Measurements from ENCODE around the gene CAV1.

The CAV1 gene

GRCh38 chr7:116509982-116510579 is 14.8 kb upstream of the CAV1 start:
- Histone ChIP-seq H3K9me3 (ENCODE audit: control insufficient read depth, insufficient read depth, low read length) (no peaks in the 10 kb centered on the region), H3K9ac (ENCODE audit: low read depth, low read length) (no peak overlapping the region), H3K4me3 (ENCODE audit: low read depth, low read length) (no peak overlapping the region), H3K27me3 (ENCODE audit: control insufficient read depth, insufficient read depth, low read length) (no peaks in the 10 kb centered on the region), H3K4me1 (ENCODE audit: control insufficient read depth, insufficient read depth, low read length) (peaks cover 8% of the 10 kb centered on the region), H3K36me3 (ENCODE audit: control insufficient read depth, insufficient read depth, low read length) (no peaks in the 10 kb centered on the region)

GRCh38 chr7:116510795-116511194 is 14.0 kb upstream of the CAV1 start:
- H3K36me3 ChIP-seq (ENCODE audit: control insufficient read depth, insufficient read depth, low read length), result no peaks in the 10 kb centered on the region
- H3K27me3 ChIP-seq (ENCODE audit: control insufficient read depth, insufficient read depth, low read length), result no peaks in the 10 kb centered on the region
- H3K9me3 ChIP-seq (ENCODE audit: control insufficient read depth, insufficient read depth, low read length), result no peaks in the 10 kb centered on the region
- H3K9ac ChIP-seq (ENCODE audit: low read depth, low read length), result no peak overlapping the region
- H3K4me1 ChIP-seq (ENCODE audit: control insufficient read depth, insufficient read depth, low read length), result peaks cover 13% of the 10 kb centered on the region
- H3K4me3 ChIP-seq (ENCODE audit: low read depth, low read length), result no peak overlapping the region

GRCh38 chr7:116511552-116512519 is 13.0 kb upstream of the CAV1 start:
- H3K9me3 ChIP-seq (ENCODE audit: control insufficient read depth, insufficient read depth, low read length), result no peaks in the 10 kb centered on the region
- no peaks in the 10 kb centered on the region for H3K36me3 ChIP-seq (ENCODE audit: control insufficient read depth, insufficient read depth, low read length)
- H3K27me3 ChIP-seq (ENCODE audit: control insufficient read depth, insufficient read depth, low read length), result no peaks in the 10 kb centered on the region
- H3K4me1 ChIP-seq (ENCODE audit: control insufficient read depth, insufficient read depth, low read length), result peaks cover 13% of the 10 kb centered on the region
- H3K9ac ChIP-seq (ENCODE audit: low read depth, low read length), result no peak overlapping the region
- no peak overlapping the region for H3K4me3 ChIP-seq (ENCODE audit: low read depth, low read length)

GRCh38 chr7:116512520-116513188 is 12.2 kb upstream of the CAV1 start:
- Histone ChIP-seq H3K4me3 (ENCODE audit: low read depth, low read length) (no peak overlapping the region), H3K27me3 (ENCODE audit: control insufficient read depth, insufficient read depth, low read length) (no peaks in the 10 kb centered on the region), H3K4me1 (ENCODE audit: control insufficient read depth, insufficient read depth, low read length) (peaks cover 13% of the 10 kb centered on the region), H3K9ac (ENCODE audit: low read depth, low read length) (no peak overlapping the region), H3K36me3 (ENCODE audit: control insufficient read depth, insufficient read depth, low read length) (no peaks in the 10 kb centered on the region), H3K9me3 (ENCODE audit: control insufficient read depth, insufficient read depth, low read length) (no peaks in the 10 kb centered on the region)

GRCh38 chr7:116515584-116515983 is 9.3 kb upstream of the CAV1 start:
- Histone ChIP-seq H3K9ac (ENCODE audit: low read depth, low read length) (no peak overlapping the region), H3K9me3 (ENCODE audit: control insufficient read depth, insufficient read depth, low read length) (no peaks in the 10 kb centered on the region), H3K4me1 (ENCODE audit: control insufficient read depth, insufficient read depth, low read length) (peaks cover 13% of the 10 kb centered on the region), H3K27me3 (ENCODE audit: control insufficient read depth, insufficient read depth, low read length) (no peaks in the 10 kb centered on the region), H3K4me3 (ENCODE audit: low read depth, low read length) (no peak overlapping the region), H3K36me3 (ENCODE audit: control insufficient read depth, insufficient read depth, low read length) (no peaks in the 10 kb centered on the region)

- no peaks in the 10 kb centered on the region for H3K27me3 ChIP-seq (ENCODE audit: control insufficient read depth, insufficient read depth, low read length)
- H3K4me3 ChIP-seq (ENCODE audit: low read depth, low read length), result no peak overlapping the region
- H3K9me3 ChIP-seq (ENCODE audit: control insufficient read depth, insufficient read depth, low read length), result no peaks in the 10 kb centered on the region
- peaks cover 13% of the 10 kb centered on the region for H3K4me1 ChIP-seq (ENCODE audit: control insufficient read depth, insufficient read depth, low read length)
- H3K9ac ChIP-seq (ENCODE audit: low read depth, low read length), result no peak overlapping the region
- H3K36me3 ChIP-seq (ENCODE audit: control insufficient read depth, insufficient read depth, low read length), result no peaks in the 10 kb centered on the region
Observed at GRCh38 chr7:116516324-116516723, 8.5 kb upstream of the CAV1 start.

GRCh38 chr7:116517626-116518025 is 7.2 kb upstream of the CAV1 start:
- no peaks in the 10 kb centered on the region for H3K9me3 ChIP-seq (ENCODE audit: control insufficient read depth, insufficient read depth, low read length)
- H3K9ac ChIP-seq (ENCODE audit: low read depth, low read length), result no peak overlapping the region
- H3K36me3 ChIP-seq (ENCODE audit: control insufficient read depth, insufficient read depth, low read length), result no peaks in the 10 kb centered on the region
- no peaks in the 10 kb centered on the region for H3K27me3 ChIP-seq (ENCODE audit: control insufficient read depth, insufficient read depth, low read length)
- peaks cover 19% of the 10 kb centered on the region for H3K4me1 ChIP-seq (ENCODE audit: control insufficient read depth, insufficient read depth, low read length)
- no peak overlapping the region for H3K4me3 ChIP-seq (ENCODE audit: low read depth, low read length)

GRCh38 chr7:116518961-116519360 is 5.9 kb upstream of the CAV1 start:
- Histone ChIP-seq H3K4me3 (ENCODE audit: low read depth, low read length) (no peak overlapping the region), H3K9ac (ENCODE audit: low read depth, low read length) (no peak overlapping the region), H3K4me1 (ENCODE audit: control insufficient read depth, insufficient read depth, low read length) (peaks cover 25% of the 10 kb centered on the region), H3K36me3 (ENCODE audit: control insufficient read depth, insufficient read depth, low read length) (no peaks in the 10 kb centered on the region), H3K27me3 (ENCODE audit: control insufficient read depth, insufficient read depth, low read length) (peaks cover 2% of the 10 kb centered on the region), H3K9me3 (ENCODE audit: control insufficient read depth, insufficient read depth, low read length) (no peaks in the 10 kb centered on the region)

- H3K4me1 ChIP-seq (ENCODE audit: control insufficient read depth, insufficient read depth, low read length), result peaks cover 16% of the 10 kb centered on the region
- H3K36me3 ChIP-seq (ENCODE audit: control insufficient read depth, insufficient read depth, low read length), result no peaks in the 10 kb centered on the region
- no peak overlapping the region for H3K4me3 ChIP-seq (ENCODE audit: low read depth, low read length)
- no peak overlapping the region for H3K9ac ChIP-seq (ENCODE audit: low read depth, low read length)
- H3K27me3 ChIP-seq (ENCODE audit: control insufficient read depth, insufficient read depth, low read length), result peaks cover 10% of the 10 kb centered on the region
- no peaks in the 10 kb centered on the region for H3K9me3 ChIP-seq (ENCODE audit: control insufficient read depth, insufficient read depth, low read length)
Observed at GRCh38 chr7:116521046-116521664, 3.7 kb upstream of the CAV1 start.

GRCh38 chr7:116522247-116522646 is 2.6 kb upstream of the CAV1 start:
- no peaks in the 10 kb centered on the region for H3K9me3 ChIP-seq (ENCODE audit: control insufficient read depth, insufficient read depth, low read length)
- H3K36me3 ChIP-seq (ENCODE audit: control insufficient read depth, insufficient read depth, low read length), result no peaks in the 10 kb centered on the region
- H3K9ac ChIP-seq (ENCODE audit: low read depth, low read length), result no peak overlapping the region
- H3K4me3 ChIP-seq (ENCODE audit: low read depth, low read length), result no peak overlapping the region
- peaks cover 19% of the 10 kb centered on the region for H3K27me3 ChIP-seq (ENCODE audit: control insufficient read depth, insufficient read depth, low read length)
- peaks cover 20% of the 10 kb centered on the region for H3K4me1 ChIP-seq (ENCODE audit: control insufficient read depth, insufficient read depth, low read length)

GRCh38 chr7:116524221-116524608 is 621 bp upstream of the CAV1 start:
- Histone ChIP-seq H3K36me3 (ENCODE audit: control insufficient read depth, insufficient read depth, low read length) (no peaks in the 10 kb centered on the region), H3K9me3 (ENCODE audit: control insufficient read depth, insufficient read depth, low read length) (no peaks in the 10 kb centered on the region), H3K27me3 (ENCODE audit: control insufficient read depth, insufficient read depth, low read length) (peaks cover 31% of the 10 kb centered on the region), H3K4me3 (ENCODE audit: low read depth, low read length) (peak overlapping the region; percentile 93), H3K9ac (ENCODE audit: low read depth, low read length) (no peak overlapping the region), H3K4me1 (ENCODE audit: control insufficient read depth, insufficient read depth, low read length) (peaks cover 24% of the 10 kb centered on the region)

Data from iPS-15b (cell line).